GM19324 (cell line): ENCODE data around the gene LIN37.

Experiments
- ATAC-seq: cut with Tn5 transposase; IDR thresholded peaks from one replicate; pipeline ENCODE4 v1.9.1; 2021; ENCODE audit warnings: mild to moderate bottlenecking, moderate library complexity; ENCODE audit not compliant: unreplicated experiment, low FRiP score

LIN37 gene

DNA sequence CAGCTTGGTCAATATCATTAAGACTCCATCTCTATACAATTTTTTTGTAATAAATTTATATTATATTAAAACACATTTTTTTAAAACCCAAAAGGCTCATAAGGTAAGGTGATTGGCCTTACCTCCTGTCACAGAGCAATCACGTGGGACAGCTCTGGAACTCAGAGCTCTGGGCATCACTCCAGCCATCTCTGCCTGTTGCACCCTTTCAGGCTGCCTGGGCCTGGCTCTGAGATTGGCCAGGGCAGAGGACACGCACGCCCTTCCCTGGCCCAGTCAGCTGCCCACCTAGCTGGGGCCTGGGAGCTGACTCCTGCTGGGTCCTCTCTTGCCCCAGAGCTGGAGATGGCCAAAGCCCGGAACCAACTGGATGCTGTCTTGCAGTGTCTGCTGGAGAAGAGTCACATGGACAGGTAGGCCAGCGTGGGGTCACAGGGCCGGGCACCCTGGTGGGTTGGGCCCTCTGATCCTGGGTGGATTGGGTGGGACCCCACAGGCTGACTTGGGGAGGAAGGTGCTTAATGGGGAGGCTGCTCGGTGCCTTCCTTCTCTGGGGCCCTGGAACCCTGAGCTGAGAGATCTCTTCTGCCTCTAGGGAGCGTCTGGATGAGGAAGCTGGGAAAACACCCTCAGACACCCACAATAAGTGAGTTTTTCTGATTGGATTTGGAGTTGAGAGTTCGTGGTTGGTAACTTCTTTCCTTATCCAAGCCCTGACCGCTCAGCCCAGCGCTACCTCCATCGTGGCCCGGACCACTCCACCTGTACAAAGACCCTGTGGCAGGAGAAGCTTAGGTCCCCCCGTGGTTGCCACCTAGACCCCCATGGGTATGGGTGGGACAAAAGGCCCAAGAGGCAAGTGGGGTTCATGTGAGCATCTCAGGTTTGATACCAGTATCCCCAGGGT is 3.7 kb downstream of the LIN37 start:
- no peak for ATAC-seq

GRCh38 chr19:35752746-35753350 is 4.5 kb downstream of the LIN37 start:
- ATAC-seq: no peak

DNA sequence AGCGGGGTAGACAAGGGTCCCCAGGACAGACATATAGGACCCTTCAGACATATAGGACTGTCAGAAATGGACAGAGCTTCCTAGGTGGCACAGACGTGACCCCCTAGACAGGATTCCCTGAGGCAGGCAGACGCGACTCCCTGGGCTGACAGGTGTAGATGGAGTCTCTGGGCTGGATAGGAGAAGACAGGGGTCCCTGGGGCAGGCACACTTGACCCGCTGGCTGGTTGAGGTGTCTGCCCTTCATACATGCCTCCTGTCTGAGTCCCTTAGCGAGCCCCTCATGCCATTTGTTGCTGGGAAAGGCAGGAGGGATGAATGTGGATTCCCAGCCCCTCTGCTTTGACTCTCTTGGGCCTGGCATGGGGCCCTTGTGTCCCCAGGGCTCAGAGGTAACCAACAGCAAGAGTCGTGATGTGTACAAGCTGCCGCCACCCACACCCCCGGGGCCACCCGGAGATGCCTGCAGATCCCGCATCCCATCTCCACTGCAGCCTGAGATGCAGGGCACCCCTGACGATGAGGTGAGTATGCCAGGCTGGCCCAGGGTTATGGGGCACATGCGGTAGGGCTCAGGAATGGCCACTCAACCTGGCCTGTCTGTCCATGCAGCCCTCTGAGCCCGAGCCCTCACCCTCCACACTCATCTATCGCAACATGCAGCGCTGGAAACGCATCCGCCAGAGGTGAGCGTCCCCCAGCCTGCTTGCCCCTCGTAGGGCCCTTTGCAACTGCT is 5.4 kb downstream of the LIN37 start:
- ATAC-seq: no peak

- no peak for ATAC-seq
These were observed 6.2 kb downstream of the LIN37 start for GRCh38 chr19:35754370-35755130.

DNA sequence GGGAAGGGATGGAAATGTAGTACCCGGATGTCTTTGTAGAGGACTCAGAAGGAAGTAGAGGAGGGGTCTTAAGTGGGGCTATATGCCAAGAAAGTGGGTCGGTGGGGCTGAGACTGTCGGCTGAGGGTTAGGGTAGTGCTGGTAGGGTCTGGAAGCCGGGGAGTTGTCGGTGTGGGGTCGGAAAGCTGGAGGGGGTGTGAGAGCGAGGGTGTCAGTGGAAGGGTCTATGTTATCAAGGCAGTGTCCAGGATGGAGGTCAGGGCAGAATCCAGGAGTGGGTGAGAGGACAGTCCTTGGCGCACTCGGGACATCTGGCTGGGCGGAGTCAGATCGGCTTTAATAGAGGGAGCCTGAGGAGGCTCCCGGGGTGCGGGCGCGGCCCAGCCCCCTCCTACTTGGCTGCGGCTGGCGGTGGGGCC is 6.8 kb downstream of the LIN37 start:
- ATAC-seq: no peak

- ATAC-seq: no peak
These were observed 7.4 kb downstream of the LIN37 start for GRCh38 chr19:35755550-35756376.

DNA sequence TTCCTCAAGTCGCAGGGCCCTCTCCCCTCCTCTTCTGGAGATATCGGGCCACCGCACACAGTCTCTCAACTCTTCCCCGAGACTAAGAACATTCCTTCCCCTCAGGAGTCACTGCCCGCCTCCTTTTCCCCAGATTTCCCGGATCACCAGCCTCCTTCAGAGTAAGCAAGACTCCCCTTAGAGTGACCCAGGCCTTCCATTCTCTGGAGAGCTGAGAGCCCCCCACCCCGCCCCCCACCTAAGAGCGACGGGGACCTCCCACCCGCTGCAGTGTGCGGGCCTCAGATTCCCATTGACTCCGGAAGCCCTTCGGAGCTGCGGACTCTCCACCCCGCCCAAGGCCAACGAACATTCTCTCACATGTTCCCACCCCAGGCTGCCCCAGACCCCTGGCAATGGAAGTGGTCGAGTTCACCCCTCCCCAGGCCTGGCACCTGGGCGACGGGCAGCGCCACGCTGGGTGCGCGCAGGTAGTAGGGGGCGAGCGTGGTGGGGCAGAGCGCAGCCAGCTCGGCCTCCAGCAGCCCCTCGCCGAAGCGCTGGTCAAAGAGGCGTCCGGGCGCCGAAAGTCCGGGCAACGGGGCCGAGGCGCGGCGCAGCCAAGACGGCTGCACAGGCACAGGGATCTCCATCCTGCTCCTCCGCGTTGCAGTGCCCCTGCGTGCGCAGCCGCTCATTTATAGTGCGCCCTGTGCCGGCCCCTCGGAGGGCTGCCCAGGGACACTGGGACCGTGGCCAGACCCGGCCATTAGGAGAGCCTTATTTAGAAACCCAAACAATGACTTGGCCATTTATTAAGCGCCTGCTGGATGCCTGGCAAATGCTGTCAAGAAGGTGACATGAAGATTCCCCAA is 8.2 kb downstream of the LIN37 start, which contains the start of gene HSPB6:
Gene HSPB6, minus strand, starts transcription at position 653 of the 854 bp plus-strand sequence. Its CDS starts 21 bp downstream, at position 632.
- no peak for ATAC-seq

DNA sequence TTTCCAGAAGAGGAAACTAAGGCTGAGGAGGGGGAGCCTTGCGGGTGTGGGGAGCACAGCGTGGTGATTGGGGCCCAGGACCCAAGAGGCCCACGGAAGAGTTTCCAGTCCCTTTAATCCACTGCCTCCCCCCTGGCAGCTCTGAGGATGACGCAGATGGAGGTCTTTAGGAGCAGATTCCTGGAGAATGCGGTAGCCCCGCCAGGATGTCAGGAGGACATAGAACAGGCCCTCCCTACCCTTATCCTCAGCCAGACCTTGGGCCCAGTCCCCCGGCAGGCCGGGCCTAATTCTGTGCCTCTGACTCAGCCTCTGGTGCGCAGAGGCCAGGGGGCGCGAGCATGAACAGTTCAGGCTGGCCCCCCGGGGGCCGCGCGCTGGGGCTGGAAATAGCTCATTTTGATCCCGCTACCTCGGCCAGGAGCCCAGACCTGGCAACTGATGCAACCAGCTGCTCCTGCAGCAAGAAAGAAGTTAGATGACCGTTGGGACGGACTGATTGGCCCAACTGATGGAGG is 8.9 kb downstream of the LIN37 start:
- ATAC-seq: no peak

DNA sequence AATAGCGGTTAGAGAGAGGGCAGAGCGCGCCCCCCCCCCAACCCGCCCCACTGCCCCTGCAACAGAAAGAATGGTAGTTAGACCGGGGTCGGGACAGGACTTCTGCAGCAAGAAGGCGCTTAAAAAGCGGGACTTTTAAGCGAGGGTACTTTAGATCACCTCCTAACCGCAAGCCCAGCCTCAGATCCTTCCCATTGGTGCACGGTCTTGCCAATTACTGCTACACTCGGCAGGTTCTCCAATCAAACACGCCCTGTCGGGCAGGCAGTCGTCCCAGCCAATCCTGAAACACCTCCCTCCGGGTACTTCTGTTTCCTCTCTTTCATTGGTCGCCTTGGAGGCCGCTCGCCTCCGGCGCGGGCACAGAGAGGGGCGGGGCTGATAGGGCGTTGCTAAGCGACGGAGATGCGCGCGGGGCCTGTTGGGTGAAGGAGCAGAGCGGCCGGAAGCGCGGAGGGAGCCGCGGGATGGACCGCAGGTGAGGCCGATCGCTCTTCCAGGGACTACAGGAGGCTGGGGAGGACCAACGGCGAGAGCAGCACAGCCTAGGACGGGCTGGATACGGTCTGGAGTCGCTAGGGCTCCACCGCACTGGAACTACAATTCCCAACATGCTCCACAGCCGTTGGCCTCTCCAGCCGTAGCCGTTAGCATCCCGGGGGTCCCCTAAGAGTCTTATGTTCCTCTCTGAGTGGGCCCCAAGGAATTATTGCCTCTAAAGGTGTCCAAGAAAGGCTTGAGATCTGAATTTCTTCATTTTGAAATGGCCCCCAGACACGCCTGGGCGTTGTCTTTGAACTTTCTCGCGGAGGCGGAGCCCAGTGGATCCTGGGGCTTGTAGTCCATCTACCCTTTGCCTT is 9.6 kb downstream of the LIN37 start, which contains the start of gene PROSER3:
Gene PROSER3, plus strand, starts transcription at position 428 of the 860 bp plus-strand sequence. Its CDS starts 40 bp downstream, at position 468.
- ATAC-seq: peak; percentile 94

- no peak for ATAC-seq
These were observed 11.3 kb downstream of the LIN37 start for GRCh38 chr19:35759697-35760096.

DNA sequence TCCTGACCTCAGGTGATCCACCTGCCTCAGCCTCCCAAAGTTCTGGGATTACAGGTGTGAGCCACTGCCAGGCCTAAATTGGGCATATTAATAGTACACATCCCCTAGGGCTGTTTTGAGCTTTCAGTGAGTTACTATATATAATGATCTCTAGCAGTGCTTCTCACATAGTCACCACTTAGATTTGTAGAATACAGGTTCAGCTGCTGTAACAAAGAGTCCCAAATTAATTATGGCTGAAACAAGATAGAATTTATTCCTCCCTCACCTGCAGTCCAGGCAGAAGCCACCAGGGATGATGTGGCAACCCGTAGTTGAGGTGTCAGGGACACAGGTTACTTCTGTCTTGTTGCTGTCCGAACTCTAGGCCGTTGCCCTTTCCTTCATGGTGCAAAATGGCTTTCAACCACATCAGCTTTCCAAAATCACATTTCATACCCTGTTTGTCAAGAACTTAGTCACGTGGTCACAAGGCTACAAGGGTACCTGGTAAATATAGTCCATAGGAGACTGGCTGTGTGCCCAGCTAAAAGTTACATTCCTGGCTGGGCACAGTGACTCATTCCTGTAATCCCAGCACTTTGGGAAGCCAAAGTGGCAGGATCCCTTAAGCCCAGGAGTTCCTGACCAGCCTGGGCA is 12.5 kb downstream of the LIN37 start:
- ATAC-seq: no peak

DNA sequence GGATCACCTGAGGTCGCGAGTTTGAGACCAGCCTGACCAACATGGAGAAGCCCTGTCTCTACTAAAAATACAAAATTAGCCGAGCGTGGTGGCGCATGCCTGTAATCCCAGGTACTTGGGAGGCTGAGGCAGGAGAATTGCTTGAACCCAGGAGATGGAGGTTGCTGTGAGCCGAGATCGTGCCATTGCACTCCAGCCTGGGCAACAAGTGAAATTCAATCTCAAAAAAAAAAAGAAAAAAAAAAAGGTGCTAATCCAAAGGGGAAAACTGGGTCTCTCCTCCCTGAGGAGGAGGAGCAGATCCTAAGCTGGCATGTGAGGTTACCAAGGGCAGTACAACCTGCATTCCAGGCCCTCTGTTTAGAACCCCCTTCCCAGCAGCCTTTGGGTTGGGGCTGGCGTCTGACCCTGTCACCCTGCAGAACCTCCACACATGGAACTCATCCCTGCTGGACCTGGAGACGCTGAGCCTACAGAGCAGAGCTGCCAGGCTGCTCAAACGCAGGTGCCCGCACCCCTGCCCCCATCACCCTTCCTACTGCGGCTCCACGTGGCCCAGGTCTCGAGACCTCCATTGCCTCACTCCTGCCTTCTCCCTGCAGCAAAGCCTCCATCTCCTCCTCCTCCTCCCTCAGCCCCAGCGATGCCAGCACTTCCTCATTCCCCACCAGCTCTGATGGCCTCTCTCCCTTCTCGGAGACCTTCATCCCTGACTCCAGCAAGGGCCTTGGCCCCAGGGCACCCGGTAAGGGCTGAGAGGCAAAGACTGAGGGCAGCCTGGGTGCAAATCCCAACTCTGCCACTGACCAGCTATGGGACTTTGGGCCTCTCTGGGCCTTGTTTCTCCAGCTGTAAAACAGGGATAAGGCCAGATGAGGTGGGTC is 16.3 kb downstream of the LIN37 start:
- no peak for ATAC-seq

DNA sequence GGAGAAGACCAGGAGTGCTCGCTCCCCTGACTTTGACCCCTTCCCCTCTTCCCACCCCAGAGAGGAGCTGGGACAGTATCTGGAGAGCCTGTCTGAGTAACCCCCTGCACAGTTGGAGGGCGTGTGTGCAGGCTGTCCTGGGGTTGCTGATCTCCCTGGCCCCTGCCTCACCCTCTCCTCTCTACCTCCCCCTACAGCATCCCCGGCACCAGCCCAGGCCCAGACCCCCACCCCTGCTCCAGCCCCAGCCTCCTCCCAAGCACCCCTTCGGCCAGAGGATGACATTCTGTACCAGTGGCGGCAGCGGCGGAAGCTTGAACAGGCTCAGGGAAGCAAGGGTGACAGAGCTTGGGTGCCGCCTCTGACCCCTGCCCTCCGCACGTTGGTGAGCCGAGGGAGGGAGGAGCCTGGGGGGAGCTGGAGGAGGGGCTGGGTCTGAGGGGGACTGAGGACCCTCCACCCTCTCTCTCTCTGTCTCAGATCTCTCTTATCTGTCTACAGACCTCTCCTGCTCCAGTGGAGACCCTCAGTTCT is 18.3 kb downstream of the LIN37 start:
- no peak for ATAC-seq

DNA sequence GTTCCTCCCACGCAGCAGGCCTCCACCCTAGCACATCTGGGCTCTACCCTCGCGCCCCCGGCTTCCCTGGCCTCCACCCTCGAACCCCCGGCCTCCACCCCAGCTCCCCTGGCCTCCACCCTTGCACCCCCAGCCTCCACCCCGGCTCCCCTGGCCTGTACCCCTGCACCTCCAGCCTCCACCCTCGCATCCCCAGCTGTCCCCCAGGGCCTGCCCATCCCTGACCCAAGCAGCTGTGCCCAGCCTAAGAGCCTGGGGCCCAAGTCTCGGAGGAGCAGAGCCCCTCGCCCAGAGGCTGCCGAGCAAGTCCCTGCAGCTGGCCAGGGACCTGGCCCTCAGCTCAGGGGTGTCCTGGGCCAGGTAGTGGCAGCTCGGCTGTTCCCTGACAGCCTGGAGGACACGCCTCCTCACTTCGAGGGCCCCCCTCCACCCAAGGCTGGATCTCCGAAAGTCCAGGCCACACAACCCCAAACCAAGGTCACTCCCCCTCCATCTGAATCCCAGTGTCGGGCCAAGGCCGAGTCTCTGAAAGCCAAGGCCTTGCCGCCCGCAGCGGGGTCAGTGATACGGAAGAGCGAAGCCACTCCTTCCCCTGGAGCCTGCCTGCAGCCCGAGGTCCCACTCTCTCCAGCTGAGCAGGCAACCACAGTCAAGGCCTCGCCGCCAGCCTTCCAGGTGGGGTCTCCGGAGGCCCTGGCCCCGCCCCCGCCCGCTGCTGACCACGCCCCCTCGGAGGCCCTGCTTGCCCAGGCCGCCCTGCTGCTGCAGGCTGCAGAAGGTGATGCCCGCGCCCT is 19.1 kb downstream of the LIN37 start:
- ATAC-seq: no peak

GRCh38 chr19:35768082-35768421 is 19.7 kb downstream of the LIN37 start:
- no peak for ATAC-seq
